HG02973 (cell line): ENCODE results near the gene HLCS.

Source experiments
- ATAC-seq: cut with Tn5 transposase; IDR thresholded peaks from one replicate; pipeline ENCODE4 v1.9.1; 2021; ENCODE audit warnings: moderate library complexity; ENCODE audit not compliant: unreplicated experiment

Gene HLCS

GRCh38 chr21:36887963-36888362 lies 78.5 kb downstream of the HLCS start:
- ATAC-seq = no peak

- ATAC-seq = no peak
These were observed 82.7 kb downstream of the HLCS start for GRCh38 chr21:36883532-36884486.

DNA sequence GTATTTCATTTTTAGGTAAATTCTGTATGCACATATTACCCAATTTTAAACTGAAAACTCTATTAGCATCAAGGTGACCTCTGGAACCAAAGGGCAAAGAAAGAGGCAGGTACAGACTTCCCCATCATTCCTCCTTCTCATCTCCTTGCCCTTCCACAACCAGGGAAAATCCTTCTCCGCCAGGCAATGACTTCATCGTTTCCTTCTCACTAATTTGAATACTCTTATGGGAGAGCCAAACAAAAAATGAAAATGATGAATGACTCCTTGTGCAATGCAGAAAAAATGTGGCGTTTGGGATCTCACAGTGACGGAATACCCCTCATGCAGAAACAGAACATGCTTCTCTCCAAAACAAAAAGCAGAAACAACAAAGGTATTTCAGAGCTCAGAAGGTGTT lies 83.7 kb downstream of the HLCS start:
- ATAC-seq = no peak

DNA sequence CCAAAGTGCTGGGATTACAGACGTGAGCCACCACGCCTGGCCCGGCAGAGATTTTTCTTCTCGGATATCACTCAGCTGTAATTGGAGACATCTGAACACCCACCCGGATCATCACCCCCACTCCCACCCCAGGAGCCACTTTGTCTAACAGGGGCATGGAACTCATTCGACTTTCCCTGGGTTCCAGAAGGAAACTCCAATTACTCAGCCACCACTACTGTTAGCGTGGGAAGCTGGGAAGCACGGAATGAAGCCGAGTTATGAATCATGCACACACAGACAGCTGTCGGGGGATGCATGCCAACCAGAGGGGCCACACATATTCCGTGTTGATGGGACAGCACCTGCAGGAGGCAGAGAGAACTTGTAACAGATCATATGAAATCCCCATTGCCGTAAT lies 85.2 kb downstream of the HLCS start:
- no peak for ATAC-seq

DNA sequence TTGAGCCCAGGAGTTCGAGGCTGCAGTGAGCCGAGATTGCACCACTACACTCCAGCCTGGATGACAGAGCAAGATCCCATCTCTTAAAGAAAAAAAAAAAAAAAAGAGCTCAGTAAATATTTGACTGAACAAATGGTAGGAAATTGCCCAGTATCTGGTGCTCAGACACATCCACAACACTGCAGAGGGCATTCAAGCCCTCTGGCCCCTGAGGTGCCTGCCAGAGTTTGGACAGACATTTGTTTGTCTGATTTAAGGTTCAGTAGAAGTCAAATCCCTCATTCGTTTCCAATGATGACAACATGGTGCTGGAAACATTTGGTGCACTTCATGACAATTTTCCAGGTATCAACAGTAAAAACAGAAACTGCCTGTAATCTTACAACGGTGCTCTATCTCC lies 86.6 kb downstream of the HLCS start:
- no peak for ATAC-seq

- no peak for ATAC-seq
These were observed 88.7 kb downstream of the HLCS start for GRCh38 chr21:36877741-36878140.

DNA sequence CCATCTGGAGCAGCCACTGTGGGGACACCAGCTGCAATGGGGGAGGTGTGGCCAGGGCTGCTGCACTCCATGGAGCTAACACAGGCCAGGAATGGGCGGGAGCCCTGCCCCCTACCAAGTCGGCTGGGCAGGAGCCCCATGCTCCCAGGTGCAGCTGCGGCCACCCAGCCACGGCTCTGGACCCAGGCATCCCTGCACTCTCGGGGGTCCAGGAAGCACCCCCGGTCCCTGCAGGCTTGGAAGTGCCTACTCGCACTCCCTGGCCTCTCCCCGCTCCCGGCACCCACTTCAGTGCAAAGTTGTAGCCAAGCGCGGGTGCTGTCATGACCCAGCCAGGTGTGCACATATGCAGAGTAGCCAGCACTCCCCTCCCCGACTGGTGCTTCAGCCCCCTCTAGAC lies 91.8 kb downstream of the HLCS start:
- ATAC-seq = no peak

DNA sequence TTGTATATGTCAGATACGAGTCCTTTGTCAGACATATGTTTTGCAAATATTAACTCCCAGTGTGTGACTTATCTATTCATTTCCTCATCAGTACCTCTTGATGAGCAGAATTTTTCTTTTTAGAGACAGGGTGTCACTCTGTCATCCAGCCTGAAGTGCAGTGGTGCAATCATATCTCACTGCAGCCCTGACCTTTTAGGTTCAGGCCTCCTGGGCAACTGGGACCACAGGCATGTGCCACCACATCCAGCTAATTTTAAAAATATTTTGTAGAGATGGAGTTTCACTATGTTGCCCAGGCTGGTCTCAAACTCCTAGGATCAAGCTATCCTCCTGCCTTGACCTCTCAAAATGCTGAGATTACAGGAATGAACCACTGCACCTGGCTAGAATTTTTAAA lies 93.0 kb downstream of the HLCS start:
- ATAC-seq = no peak

DNA sequence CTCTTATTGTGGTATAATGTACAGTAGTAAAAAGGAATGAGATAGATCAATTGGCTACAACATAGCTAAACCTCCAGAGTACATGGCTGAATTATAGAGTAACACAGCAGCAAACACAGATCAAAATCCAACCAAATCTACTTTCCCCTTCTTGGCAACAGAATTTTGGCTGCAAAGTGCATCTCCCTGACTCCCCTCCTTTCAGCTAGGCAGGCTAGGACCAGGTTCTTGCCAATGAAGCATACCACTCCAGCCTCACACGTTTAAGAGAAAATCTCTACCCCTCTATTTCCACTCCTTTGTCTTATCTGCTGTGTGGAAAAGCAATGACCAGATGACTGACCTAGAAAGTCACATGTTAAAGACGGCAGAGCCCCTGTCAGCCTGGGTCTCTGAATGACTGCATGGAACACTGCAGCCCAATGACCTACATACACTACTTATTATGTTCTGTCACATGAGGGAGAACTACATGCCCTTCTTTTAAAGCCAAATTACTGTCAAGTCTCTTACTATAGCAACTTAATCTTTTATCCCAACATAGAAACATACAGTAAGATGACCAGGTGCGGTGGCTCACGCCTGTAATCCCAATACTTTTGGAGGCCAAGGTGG lies 99.1 kb downstream of the HLCS start:
- ATAC-seq = no peak

DNA sequence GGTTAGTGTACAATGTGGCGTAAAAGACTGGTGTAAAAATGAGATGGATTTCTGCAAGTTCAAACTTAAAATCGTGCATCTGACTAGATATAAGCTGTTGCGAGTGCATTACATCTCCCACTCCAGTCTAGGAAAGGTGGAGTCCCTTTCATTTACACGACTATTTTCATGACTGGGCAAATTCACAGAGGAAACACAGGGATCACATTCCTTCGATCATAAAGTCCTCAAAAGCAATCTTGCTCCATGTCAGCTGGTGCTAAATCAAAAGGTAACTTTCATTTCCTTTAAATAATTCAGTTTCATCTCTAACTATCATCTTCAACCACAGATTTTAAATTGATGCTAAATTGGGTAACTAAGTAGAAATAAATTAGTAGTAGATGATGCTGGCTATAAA lies 100.0 kb downstream of the HLCS start:
- no peak for ATAC-seq

GRCh38 chr21:36864974-36865373 lies 101.5 kb downstream of the HLCS start:
- ATAC-seq = no peak

DNA sequence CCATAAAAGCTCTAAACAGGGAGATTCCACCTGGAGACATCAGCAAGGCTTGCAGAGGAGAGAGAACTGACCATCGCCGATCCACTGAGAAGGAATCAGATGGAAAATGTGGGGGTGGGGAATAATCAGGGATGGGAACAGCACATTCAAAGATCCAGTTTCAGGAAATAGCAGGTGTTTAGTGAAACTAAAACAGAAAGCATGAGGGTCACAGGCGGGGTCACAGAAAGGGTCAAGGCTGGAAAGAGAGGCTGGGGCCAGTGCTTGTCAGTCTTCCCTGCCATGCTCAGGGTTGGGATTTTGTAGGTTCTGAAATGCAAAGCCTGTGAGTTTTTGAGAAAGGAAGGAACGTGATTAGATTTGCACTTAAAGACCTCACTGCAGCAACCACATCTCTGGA lies 103.2 kb downstream of the HLCS start:
- ATAC-seq = no peak

GRCh38 chr21:36861595-36862323 lies 104.7 kb downstream of the HLCS start:
- ATAC-seq = no peak

- no peak for ATAC-seq
These were observed 105.5 kb downstream of the HLCS start for GRCh38 chr21:36860736-36861594.

GRCh38 chr21:36859744-36860501 lies 106.5 kb downstream of the HLCS start:
- no peak for ATAC-seq

DNA sequence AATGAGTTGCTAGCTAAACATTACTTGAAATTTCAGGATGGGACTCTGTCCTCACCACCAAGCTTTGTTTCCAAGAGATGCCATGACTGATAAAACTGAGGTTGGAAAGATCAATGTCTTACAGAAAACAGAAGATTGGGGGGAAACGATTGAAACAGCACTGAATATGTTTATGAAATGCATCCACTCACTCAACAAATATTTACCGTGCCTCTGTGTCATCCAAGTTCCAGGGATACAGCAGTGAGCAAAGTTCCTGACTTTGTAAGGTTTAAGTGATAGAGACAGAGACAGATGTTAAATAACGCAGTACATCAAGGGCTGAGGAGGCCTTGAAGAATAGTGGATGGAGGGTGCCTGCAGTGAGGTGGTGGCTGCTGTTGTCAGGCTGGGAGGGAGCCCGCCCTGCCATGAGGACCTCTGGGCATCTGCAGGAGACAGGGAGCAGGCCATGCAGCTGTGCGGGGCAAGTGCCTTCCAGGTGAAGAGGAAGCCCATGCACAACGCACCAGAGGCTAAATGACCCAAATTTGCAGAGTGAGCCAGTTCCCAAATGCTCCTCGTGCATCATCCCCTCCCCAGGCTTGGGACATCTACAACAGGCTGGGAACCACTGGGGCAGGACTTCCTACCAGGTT lies 108.0 kb downstream of the HLCS start:
- no peak for ATAC-seq

- ATAC-seq = no peak
These were observed 109.8 kb downstream of the HLCS start for GRCh38 chr21:36856643-36857042.

DNA sequence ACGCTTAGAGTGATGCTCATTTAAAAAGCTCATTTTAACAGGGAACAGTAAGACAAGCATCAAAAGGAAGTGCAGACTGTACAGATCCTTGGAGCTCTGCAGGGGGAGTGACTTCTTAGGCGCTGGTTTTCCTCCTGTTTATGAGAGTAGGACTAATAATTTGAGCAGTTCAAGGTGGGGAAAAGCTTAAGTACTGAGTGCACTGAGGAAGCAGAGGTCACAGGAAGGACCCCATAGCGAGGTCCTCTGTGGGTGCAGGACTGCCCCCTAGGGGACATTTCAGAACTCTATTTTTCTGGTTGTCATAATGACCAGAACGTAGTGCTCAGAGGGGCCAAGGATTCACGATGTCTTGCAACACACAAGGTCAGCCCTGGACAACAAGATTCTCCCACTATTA lies 112.1 kb downstream of the HLCS start:
- ATAC-seq = no peak

- no peak for ATAC-seq
These were observed 113.6 kb downstream of the HLCS start for GRCh38 chr21:36852864-36853263.

- ATAC-seq = no peak
These were observed 114.2 kb downstream of the HLCS start for GRCh38 chr21:36852293-36852692.
